Stimulated activated CD8-positive, alpha-beta memory T cell treated with anti-CD3 and anti-CD28 coated beads, Interleukin-12 subunit alpha, Interleukin-12 subunit beta, amount 100 ng/mL, for 4 hours (primary cell): ENCODE data around the gene ZKSCAN4.

Experiments
- DNase-seq: peaks from one replicate; pipeline ENCODE4 v3.0.0-alpha.2; 2020; ENCODE audit warnings: low read depth

Gene ZKSCAN4

GRCh38 chr6:28248916-28249315 is 3.2 kb downstream of the ZKSCAN4 start:
- DNase-seq = no peak

- no peak for DNase-seq
These were observed 6.7 kb downstream of the ZKSCAN4 start for GRCh38 chr6:28245206-28245941.

GRCh38 chr6:28243946-28244345 is 8.1 kb downstream of the ZKSCAN4 start:
- DNase-seq = no peak

GRCh38 chr6:28240471-28240870 is 11.6 kb downstream of the ZKSCAN4 start:
- DNase-seq = no peak

- DNase-seq = no peak
These were observed 12.4 kb downstream of the ZKSCAN4 start for GRCh38 chr6:28239636-28240035.

GRCh38 chr6:28235912-28236452 is 16.1 kb downstream of the ZKSCAN4 start:
- no peak for DNase-seq

- no peak for DNase-seq
These were observed 19.3 kb downstream of the ZKSCAN4 start for GRCh38 chr6:28232785-28233184.

- DNase-seq = no peak
These were observed 25.6 kb downstream of the ZKSCAN4 start for GRCh38 chr6:28226460-28226859.

GRCh38 chr6:28225056-28225834 is 26.8 kb downstream of the ZKSCAN4 start, which contains the start of gene ZSCAN9:
ZSCAN9 (plus strand) TSS chr6:28225275; CDS start chr6:28227085, 1,810 bp downstream.
- DNase-seq = no peak

GRCh38 chr6:28224131-28225055 is 27.7 kb downstream of the ZKSCAN4 start:
- DNase-seq = no peak

- DNase-seq = no peak
These were observed 31.6 kb downstream of the ZKSCAN4 start for GRCh38 chr6:28220257-28221133.

GRCh38 chr6:28218312-28219248 is 33.5 kb downstream of the ZKSCAN4 start:
- no peak for DNase-seq

- DNase-seq = no peak
These were observed 34.2 kb downstream of the ZKSCAN4 start for GRCh38 chr6:28217890-28218289.

- DNase-seq = no peak
These were observed 36.6 kb downstream of the ZKSCAN4 start for GRCh38 chr6:28215425-28215824.

GRCh38 chr6:28213213-28213523 is 38.9 kb downstream of the ZKSCAN4 start:
- DNase-seq = no peak

GRCh38 chr6:28212510-28213212 is 39.4 kb downstream of the ZKSCAN4 start:
- DNase-seq = no peak

GRCh38 chr6:28211840-28212509 is 40.1 kb downstream of the ZKSCAN4 start:
- DNase-seq = no peak

GRCh38 chr6:28209753-28210535 is 42.1 kb downstream of the ZKSCAN4 start:
- DNase-seq = no peak
